Gastroesophageal sphincter (tissue), 3 donors: ENCODE data around the gene MARCKSL1.

ENCODE experiments used
- CTCF ChIP-seq, 4 experiments: fragments of 200-600 bp in 2 of 4; fragments of 450-650 bp in 2 of 4; sonication (generic) in 1 of 4; IDR thresholded peaks; one replicate each; pipeline ENCODE4 v1.5.1; 2017 to 2019; ENCODE audit warnings: antibody characterized with exemption in 4 of 4, mild to moderate bottlenecking in 2 of 4, moderate library complexity in 2 of 4
- EP300 ChIP-seq: sonication (generic); formaldehyde crosslinking; IDR thresholded peaks from one replicate; pipeline ENCODE4 v1.6.1; 2017; ENCODE audit warnings: antibody characterized with exemption, mild to moderate bottlenecking
- POLR2A ChIP-seq, 2 donors: fragments of 450-650 bp; IDR thresholded peaks; one replicate each; pipeline ENCODE4 v1.6.1; 2017; ENCODE audit warnings: antibody characterized with exemption in 2 of 2, mild to moderate bottlenecking in 2 of 2, moderate library complexity in 1 of 2

- TF ChIP-seq CTCF (IDR thresholded peaks at IDR 0.05) (no peak), POLR2A (IDR thresholded peaks at IDR 0.05) (no peak), EP300 (no peak)
Measured at GRCh38 chr1:32352831-32353383, 16.9 kb upstream of the MARCKSL1 start.
